NCI-H1417 (cell line): ENCODE measurements around the gene MOBP.

Source experiments
- DNase-seq, 3 experiments: peaks; one replicate each; lab custom pipeline; 2025; lab: John Stamatoyannopoulos, UW

MOBP gene

GRCh38 chr3:39467394-39468107 lies at the start of gene MOBP:
TSS of gene MOBP (plus strand) at chr3:39467680. CDS start at chr3:39502070, 34,390 bp downstream.
- no peak for DNase-seq

GRCh38 chr3:39418556-39419225 lies 48.8 kb upstream of the MOBP start:
- DNase-seq: peak in 1 of 3 experiments; percentile 17

DNA sequence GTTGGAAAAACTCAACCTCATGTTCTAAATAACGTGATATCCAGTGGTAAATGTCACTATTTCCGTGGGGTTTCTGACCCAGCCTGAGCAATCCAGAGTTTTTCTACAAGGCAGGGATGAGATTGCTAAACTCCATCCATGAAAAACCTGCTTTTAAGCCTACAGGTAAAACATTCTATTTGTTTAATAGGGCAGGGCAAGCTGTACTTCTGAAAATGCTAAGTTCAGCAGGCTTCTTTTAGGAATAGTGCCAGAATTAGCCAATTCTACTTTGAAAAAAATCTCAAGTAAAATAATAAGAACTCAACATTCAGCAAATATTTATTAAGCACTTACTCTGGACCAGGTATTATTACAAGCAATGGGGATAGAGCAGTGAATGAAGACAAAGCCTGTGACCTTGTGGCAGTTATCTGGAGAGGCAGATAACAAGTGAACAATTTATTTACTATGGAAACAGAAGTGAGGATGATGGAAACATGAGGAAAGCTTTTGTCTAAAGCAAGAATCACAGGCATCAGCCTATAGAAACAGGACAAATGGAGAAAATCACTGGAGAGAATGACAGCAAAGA lies 47.7 kb upstream of the MOBP start:
- peak in 1 of 3 experiments; percentile 1 for DNase-seq

DNA sequence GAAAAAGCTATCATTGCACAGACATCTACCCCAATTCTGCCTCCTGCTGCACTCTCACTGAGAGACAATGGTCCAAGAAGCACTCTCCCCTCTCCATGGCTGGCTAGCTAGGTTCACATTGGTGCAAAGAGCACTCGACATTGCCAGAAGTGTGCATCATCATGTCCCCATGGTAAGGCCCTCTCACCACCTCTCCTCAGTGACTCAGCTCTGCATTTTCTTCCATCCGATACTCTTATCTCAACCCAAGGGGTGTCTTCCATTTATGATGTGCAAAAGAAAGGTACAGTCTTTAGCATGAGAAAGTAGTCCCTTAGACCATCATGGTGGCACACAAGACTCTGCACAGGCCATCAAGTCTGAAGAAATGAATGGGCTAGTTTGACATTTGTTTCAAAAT lies 46.9 kb upstream of the MOBP start:
- no peak for DNase-seq

GRCh38 chr3:39423436-39423970 lies 44.0 kb upstream of the MOBP start:
- no peak for DNase-seq

DNA sequence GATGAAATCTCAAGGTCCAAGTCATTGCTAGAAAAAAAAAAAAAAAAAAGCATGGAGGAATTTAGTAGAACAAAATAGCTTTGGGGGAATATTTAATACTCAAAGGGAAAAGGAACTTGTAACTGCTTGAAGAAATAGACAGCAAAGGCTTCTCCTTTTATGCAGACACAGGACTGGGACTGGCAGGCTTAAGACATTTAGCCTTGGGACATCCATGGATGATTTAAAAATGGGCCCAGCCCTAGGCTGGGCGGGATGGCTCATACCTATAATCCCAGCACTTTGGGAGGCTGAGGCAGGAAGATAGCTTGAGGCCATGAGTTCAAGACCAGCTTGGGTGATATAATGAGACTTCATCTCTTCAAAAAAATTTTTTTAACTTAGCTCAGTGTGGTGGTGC lies 41.2 kb upstream of the MOBP start:
- DNase-seq: no peak

DNA sequence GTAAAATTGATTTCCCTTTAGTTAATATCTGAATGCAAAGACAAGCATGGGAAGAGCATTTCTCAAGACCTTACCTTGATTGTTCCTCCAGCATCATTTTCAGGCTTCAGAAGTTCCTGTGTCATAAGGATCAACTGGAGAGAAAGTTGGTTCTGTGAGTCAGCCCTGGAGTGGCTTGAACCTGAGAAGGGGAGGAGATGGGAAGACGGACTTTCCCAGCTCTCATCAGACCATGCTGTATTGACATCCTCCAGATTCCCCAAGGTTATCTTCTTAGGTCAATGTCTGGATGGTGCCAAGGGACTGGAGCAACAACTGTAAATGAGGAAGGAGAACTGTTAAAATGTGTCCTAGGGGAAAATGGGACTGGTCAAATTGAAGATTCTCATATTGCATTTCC lies 40.0 kb upstream of the MOBP start:
- no peak for DNase-seq

DNA sequence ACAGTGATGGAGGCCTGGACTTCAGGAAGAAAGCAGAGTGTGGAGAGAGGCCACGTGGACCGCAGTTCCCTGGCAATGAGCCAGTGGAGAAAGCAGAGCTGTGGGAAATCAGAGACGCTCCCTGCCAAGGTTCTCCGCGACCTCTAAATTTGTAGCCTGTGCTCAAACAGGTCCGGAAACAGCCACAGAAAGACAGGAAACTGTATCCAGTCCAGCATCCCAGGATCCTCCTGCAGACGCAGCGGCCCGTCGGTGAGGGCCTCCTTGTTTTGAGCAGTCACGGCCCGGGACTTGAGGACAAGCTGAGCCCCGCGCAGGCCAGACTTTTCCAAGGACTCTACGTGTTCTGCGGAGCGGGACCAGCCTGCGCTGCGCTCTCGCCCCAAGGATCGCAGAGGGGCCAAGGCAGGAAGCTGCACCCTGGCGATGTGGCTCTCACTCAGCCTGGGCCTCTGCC lies 38.7 kb upstream of the MOBP start:
- no peak for DNase-seq

DNA sequence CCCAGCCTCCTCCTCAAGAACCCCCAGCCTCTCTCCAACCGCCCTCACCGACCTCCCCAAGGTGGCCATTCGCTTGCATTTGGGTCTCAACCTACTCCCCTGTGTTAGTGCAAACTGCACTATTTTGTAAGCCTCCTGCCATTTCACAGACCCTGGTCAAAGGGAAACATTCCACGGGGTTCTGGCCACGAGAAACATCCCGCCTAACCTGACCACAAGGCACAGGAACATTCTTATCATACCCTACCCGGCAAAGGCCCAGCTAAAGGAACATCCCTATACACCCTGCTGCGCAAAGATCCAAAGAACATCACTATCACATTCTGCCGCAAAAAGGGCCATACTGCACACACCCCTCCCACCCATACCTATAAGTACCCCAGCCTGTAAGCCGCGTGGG lies 38.0 kb upstream of the MOBP start:
- DNase-seq: no peak

- DNase-seq: no peak
These were observed 35.1 kb upstream of the MOBP start for GRCh38 chr3:39432342-39432741.

DNA sequence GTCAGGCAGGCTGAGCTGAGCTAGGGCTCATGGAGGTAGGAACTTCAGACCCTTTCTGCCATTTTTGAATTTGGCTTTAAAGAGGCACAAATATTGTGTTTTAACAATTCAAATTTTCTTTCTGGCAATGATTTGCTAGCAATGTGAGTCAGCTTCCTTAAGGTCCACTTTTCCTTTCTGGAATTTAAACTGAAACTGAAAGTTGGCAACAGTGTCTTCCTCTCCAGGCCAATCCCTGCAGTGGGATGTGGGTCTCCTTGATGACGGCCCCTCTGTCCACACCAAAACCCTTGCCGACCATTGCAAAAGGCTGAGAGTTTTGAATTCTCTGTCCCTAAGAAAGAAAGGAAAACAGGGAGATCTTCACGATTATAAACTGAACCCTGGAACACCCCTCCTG lies 33.8 kb upstream of the MOBP start:
- no peak for DNase-seq

DNA sequence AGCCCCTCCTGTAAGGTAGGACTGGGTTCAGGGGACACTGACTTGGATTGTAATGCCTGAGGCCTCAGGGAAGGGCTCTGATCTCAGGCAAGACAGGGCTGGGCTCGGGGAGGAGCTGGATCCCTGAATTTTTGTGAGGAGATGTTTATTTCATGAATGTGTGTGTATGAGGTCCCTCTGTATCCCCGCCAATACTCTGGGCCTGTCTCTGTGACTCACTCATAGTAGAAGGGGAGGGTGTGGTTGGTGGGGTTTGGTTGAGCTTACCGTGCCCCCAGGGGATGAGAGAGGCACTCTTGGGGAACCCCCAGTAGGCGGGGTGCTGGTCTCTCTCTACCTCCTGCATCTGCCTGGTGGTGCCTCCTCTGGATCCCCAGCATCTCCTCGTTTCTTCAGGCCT lies 32.9 kb upstream of the MOBP start:
- DNase-seq: no peak

DNA sequence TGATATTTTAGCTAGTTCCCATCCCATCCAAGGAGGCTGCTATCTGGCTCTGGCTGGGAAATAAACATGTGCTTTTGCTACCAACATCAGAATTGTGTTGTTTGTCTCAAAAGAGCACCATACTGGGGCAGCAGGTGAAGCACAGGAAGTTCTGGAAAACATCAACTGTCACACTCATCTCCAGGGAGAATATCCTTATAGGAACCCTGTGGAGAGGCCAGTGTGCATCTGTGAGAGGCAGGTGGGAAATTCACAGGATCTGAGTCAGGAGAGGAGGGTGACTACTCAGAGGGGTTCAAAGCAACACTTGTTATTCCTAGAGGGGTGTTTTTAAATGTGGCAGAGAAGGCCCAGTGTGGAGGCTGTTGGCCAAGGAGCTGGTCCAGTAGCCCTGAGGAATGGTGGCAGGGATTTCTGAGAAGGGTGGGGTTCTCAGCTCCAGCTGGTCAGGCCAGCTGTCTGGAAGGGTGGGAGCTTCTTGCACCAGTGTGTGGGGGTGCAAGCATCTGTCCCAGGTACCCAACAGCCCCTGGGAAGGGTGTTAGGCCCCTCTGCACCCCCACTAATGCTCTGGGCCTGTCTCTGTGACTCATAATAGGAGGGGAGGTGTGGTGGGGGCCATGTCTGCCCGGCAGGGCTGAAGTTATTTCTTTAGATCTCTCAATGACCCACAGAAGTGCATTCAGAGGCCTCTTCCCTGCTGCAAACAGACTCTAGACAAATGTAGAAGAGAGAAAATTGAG lies 32.3 kb upstream of the MOBP start:
- peak in 2 of 3 experiments; percentile 31 to 70 for DNase-seq

- DNase-seq: no peak
These were observed 28.6 kb upstream of the MOBP start for GRCh38 chr3:39438880-39439279.

- DNase-seq: no peak
These were observed 27.2 kb upstream of the MOBP start for GRCh38 chr3:39440316-39440715.

DNA sequence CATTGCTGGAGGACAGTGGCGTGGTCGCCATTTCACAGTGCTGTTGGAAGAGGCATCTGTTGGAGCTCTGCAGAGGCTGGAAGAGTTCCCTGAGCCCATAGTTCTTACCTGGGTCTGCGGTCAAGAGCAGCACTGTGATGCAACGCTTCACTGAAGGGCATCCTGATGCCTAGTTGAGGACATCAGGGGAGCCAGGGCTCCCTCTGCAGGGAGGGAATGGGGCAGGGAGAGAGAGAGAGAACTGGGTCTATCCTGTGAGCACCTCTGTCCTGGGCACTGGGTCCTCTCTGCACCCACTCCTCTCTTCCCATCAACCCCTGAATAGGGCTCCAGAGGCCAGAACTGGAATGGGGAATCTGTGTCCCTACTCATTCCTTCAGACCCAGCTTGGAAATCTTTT lies 23.9 kb upstream of the MOBP start:
- peak in 1 of 3 experiments; percentile 7 for DNase-seq

DNA sequence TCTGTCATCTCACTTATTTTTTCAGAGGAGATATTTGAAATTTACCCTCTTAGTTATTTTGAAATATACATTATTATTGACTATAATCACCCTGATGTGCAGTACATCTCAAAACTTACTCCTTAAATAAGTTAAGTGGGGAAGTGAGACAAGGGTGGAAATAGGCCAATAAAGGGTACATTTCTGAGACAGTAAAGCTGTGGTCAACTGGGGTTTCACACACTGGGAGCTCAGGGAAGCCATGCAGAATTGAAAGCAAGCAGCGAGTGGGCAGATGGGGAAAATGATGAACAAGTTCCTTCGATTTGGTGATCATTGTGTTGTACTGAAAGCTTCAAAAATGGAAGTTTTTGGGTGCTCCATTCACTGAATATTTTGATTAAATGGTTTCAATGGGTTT lies 21.6 kb upstream of the MOBP start:
- no peak for DNase-seq

GRCh38 chr3:39446444-39446843 lies 21.0 kb upstream of the MOBP start:
- DNase-seq: no peak

DNA sequence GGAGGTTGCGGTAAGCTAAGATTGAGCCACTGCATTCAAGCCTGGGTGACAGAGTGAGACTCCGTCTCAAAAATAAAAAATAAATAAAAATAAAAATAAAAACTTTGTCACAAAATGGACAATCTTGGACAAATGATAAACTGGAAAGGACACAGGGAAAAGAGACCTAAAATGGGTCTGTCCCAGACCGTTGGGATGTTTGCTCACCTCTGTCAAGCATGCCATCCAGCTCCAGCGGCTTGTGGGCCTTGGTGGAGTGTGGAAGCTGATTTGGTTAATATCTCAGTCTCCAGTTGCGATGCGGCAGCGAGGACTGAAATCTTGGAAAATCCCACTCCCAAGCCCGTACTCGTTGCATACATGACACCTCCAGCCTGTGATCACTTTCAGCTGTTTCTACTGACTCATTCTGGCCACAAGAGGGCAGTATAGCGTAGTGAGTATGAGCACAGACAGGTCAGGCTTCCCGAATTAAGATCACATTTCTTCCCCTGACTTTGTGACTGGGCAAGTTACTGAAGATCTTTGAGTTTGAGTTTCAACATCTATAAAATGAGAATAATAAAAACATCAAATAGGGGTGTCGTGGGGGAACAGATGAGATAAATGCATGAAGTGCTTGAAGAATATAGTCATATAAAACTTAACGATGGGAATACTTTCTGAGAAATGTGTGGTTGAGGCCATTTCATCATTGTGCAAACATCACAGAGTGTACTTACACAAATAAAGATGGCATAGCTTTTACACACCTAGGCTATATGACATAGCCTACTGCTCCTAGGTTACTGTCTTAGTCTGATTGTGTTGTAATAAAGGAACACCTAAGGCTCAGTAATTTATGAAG lies 19.6 kb upstream of the MOBP start:
- peak; percentile 47 to 85 (median 73) for DNase-seq

- DNase-seq: no peak
These were observed 18.8 kb upstream of the MOBP start for GRCh38 chr3:39448506-39449233.

DNA sequence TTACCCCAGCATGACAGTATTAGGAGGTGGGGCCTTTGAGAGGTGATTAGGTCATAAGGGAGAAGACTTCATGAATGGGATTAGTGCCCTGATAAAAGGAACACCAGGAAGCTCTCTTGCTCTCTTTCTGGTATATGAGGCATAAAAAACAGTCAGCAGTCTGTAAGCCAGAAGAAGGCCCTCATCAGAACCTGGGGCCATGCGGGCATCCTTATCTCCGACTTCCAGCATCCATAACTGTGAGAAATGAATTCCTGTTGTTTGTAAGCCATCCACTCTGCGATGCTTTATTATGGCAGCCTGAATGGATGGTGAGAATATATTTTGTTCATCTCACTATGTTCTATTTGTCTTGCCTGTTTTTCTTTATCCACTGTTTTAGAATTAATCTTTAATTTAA lies 17.7 kb upstream of the MOBP start:
- no peak for DNase-seq
